Colonic mucosa (tissue), 4 donors: Measurements from ENCODE around the gene CBX4. TPM values are rescaled to one million over a fixed set of nuclear protein-coding genes. Genes with fewer than 3 reads are reported as not detected.

Experiments
- DNase-seq: peaks from one replicate; pipeline ENCODE4 v3.0.0-alpha.2; 2020
- H3K27ac ChIP-seq: fragments of 200-600 bp; one replicate; pipeline ENCODE4 v1.8.0; 2021
- H3K27me3 ChIP-seq: fragments of 200-600 bp; one replicate; pipeline ENCODE4 v1.8.0; 2021
- H3K36me3 ChIP-seq: fragments of 200-600 bp; one replicate; pipeline ENCODE4 v1.8.0; 2021
- H3K4me1 ChIP-seq: fragments of 200-600 bp; one replicate; pipeline ENCODE4 v1.8.0; 2021; ENCODE audit warnings: mild to moderate bottlenecking
- H3K4me3 ChIP-seq: fragments of 200-600 bp; one replicate; pipeline ENCODE4 v1.8.0; 2021
- H3K9ac ChIP-seq, 2 donors: one replicate each; pipeline ENCODE4 v1.7.0; 2013; ENCODE audit warnings: control low read depth in 2 of 2, low read depth in 2 of 2, low read length in 2 of 2
- H3K9me3 ChIP-seq: fragments of 200-600 bp; one replicate; pipeline ENCODE4 v1.8.0; 2021
- intact Hi-C: fragments of 100-400 bp; cut with DNase I; formaldehyde crosslinking; loops from one replicate; pipeline ENCODE4 v1.14.1; 2022
- total RNA-seq, 2 donors: library from RNA; stranded (reverse); fragmentation: NEBNext Ultra II Directional in 1 of 2; extraction: Animal tissue kit (Norgen Biotek cat#: 25700) in 1 of 2; gene quantifications; one replicate each; pipeline ENCODE4 v1.2.1, GENCODE V29; 2021
- TF ChIP-seq, protein P1 (sequence below): fragments of 200-600 bp; IDR thresholded peaks from one replicate; pipeline ENCODE4 v1.8.0; 2022; ENCODE audit warnings: antibody characterized with exemption, mild to moderate bottlenecking
- donor health status: healthy.
- donor health status: DM: no; HTN: no; CAD: no.
- donor health status: DM: no; HTN: no; CAD: no.

The CBX4 gene
- total RNA-seq, 2 donors from 2014 or later = 10.6 to 18.1 TPM

- Histone ChIP-seq H3K4me1 (peaks cover 22% of the 10 kb centered on the region), H3K4me3 (peak overlapping the region; percentile 70), H3K27ac (no peak overlapping the region), H3K36me3 (no peaks in the 10 kb centered on the region), H3K9ac (peak overlapping the region in 1 of 2 donors; percentile 73), H3K27me3 (peaks cover 59% of the 10 kb centered on the region), H3K9me3 (no peaks in the 10 kb centered on the region)
- no peak for DNase-seq
- intact Hi-C loops = no loop called here
- TF ChIP-seq, protein P1, sequence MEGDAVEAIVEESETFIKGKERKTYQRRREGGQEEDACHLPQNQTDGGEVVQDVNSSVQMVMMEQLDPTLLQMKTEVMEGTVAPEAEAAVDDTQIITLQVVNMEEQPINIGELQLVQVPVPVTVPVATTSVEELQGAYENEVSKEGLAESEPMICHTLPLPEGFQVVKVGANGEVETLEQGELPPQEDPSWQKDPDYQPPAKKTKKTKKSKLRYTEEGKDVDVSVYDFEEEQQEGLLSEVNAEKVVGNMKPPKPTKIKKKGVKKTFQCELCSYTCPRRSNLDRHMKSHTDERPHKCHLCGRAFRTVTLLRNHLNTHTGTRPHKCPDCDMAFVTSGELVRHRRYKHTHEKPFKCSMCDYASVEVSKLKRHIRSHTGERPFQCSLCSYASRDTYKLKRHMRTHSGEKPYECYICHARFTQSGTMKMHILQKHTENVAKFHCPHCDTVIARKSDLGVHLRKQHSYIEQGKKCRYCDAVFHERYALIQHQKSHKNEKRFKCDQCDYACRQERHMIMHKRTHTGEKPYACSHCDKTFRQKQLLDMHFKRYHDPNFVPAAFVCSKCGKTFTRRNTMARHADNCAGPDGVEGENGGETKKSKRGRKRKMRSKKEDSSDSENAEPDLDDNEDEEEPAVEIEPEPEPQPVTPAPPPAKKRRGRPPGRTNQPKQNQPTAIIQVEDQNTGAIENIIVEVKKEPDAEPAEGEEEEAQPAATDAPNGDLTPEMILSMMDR = no peak
Observed at GRCh38 chr17:79795795-79796443, 43.3 kb downstream of the CBX4 start.

DNA sequence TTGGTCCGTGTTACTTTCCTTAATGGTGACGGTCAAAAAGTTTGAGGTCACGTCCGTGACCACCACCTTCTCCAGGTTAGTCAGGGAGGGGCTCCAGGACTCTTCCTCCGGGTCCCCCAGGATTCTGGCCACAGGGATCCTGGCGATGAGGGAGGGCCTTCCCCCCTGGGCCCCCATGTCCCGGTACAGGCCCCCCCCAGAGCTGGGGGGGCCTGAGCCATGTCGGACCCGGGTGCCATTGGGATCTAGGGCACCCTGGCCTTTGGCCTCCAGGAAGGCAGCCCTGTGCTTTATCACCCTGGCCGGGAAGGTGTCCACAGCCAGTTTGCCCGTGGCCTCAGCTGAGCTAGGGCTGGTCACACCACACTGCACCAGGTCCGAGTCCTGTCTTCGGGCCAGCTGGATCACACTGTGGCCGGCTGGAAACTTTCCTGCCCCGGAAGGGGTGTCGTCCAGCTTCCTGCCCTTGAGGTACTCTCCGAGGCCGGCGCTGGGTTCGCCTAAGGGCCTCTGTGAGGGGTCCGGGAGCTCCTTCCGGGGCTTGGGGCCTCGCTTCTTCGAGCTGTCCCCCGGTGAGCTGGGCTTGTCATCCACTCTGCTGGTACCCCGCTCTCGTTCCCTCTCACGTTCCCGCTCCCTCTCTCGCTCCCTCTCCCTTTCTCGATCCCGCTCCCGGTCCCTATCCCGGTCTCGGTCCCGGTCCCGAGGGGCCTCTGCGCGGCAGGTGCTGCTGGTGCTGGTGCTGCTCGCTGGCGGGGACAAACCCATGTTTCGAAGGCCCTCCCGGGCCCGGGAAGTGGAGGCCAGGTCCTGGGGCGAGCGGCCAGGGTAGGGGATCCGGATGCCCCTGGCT, 44.4 kb downstream of the CBX4 start:
- intact Hi-C loops = loop anchor here (5.0 kb wide), 1 partner anchor 192 kb away; no protein-coding TSS in a partner anchor
- Histone ChIP-seq H3K4me1 (peaks cover 22% of the 10 kb centered on the region), H3K27ac (no peak overlapping the region), H3K27me3 (peaks cover 59% of the 10 kb centered on the region), H3K9me3 (no peaks in the 10 kb centered on the region), H3K4me3 (no peak overlapping the region), H3K36me3 (no peaks in the 10 kb centered on the region), H3K9ac (no peak overlapping the region)
- TF ChIP-seq, protein P1 = no peak
- DNase-seq = no peak

- no peak for DNase-seq
Observed at GRCh38 chr17:79793924-79794304, 45.3 kb downstream of the CBX4 start.

DNA sequence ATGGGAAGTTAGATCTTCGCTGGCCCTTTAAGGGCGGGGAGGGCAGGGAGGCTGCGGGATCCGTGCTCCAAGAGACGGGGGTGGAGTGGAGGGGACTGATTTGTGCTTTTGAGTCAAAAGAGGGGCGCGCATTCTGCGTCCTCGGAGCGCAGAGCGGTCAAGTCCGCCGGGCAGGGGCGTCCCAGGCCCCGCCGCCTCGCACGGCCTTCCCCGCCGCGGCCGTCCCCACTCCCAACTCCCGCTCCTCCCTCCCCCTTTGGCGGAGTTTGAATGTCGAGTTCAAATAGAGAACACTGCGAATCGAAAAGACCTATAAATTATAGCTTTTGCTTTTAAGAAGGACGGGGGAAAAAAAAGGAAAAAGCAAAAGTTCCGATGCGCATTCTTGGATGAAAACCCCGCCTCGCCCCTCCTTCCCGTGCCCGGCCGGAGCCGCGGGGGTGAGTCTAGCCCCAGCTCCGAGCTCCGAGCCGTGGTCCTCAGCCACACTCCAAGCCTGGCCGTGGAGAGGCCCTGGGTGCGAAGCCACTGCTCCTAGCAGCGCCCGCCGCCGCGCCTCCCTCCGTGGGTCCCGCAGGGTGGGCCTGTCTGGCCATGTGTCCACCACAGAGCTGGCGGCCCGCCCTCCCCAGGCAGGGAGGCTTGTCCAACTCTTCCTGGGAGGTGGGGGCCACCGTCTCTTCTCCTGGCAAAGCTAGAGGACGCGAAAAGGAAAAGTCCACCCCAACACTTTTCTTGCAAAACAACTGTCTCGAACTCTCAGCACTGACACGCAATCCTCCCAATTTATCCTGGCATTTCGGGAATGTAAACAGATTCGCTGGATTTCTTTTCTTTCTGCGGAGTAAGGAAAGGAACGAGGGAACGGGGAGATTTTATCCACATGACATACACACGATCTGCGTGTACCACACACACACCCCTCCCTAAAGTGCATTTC, 46.0 kb downstream of the CBX4 start:
- peak overlapping the region; percentile 17 for H3K4me3 ChIP-seq
- intact Hi-C loops = loop anchor here (5.0 kb wide), 1 partner anchor 194 kb away; no protein-coding TSS in a partner anchor
- no peaks in the 10 kb centered on the region for H3K9me3 ChIP-seq
- TF ChIP-seq, protein P1 = no peak
- H3K9ac ChIP-seq = no peak overlapping the region
- peaks cover 55% of the 10 kb centered on the region for H3K27me3 ChIP-seq
- no peak for DNase-seq
- no peaks in the 10 kb centered on the region for H3K36me3 ChIP-seq
- H3K4me1 ChIP-seq = peaks cover 17% of the 10 kb centered on the region
- H3K27ac ChIP-seq = no peak overlapping the region

More at GRCh38 chr17:79793924-79794304, 45.3 kb downstream of the CBX4 start:
- Histone ChIP-seq H3K4me1 (peaks cover 22% of the 10 kb centered on the region), H3K27me3 (peaks cover 59% of the 10 kb centered on the region), H3K36me3 (no peaks in the 10 kb centered on the region), H3K9me3 (no peaks in the 10 kb centered on the region), H3K9ac (no peak overlapping the region), H3K4me3 (no peak overlapping the region), H3K27ac (no peak overlapping the region)
- TF ChIP-seq, protein P1 = no peak
- intact Hi-C loops = loop anchor here (5.0 kb wide), 1 partner anchor 193 kb away; no protein-coding TSS in a partner anchor
